ENCODE results near the gene SLIT1. TPM values are rescaled to one million over a fixed set of nuclear protein-coding genes. Genes with fewer than 3 reads are reported as not detected.

The SLIT1 gene
- total and polyA plus RNA-seq, 2 of the 8 experiments (the other 6 are each of a cell fraction or from before 2014, with no cell fraction given): 0.70 to 0.88 TPM

- no peak for TF ChIP-seq CHD7 (IDR thresholded peaks at IDR 0.05; ENCODE audit: insufficient replicate concordance, low read length)
- TF ChIP-seq CBX5 (IDR thresholded peaks at IDR 0.05; ENCODE audit: low read depth, low read length): no peak
- no peak for TF ChIP-seq SUZ12 (IDR thresholded peaks at IDR 0.05; ENCODE audit: low read length)
- no peak for TF ChIP-seq GTF2F1 (IDR thresholded peaks at IDR 0.05; ENCODE audit: borderline replicate concordance, low read depth, low read length)
- TF ChIP-seq CREB1 (IDR thresholded peaks at IDR 0.05): no peak
- no peak for TF ChIP-seq CHD2 (IDR thresholded peaks at IDR 0.05; ENCODE audit: low read length)
- no peak for TF ChIP-seq SRF (IDR thresholded peaks at IDR 0.05; ENCODE audit: low read depth, low read length)
- TF ChIP-seq ATF2 (IDR thresholded peaks at IDR 0.05; ENCODE audit: low read length): no peak
- TF ChIP-seq FOSL1 (IDR thresholded peaks at IDR 0.05; ENCODE audit: insufficient read depth, low read depth, low read length): no peak
- TF ChIP-seq SP1 (IDR thresholded peaks at IDR 0.05; ENCODE audit: low read depth, low read length): no peak
These were observed 16.7 kb downstream of the SLIT1 start (continued) for GRCh38 chr10:97169063-97169462.

Data from H1 (cell line).